K562 (cell line): ENCODE results near the gene TESK2. TPM values are rescaled to one million over a fixed set of nuclear protein-coding genes. Genes with fewer than 3 reads are reported as not detected.
"Not testable (repeated sequence)": the region's sequence is repeated elsewhere in the genome, so short reads cannot be mapped to it uniquely, and the experiment has no call there.

Experiments used
- ATAC-seq: fragments of 200-7000 bp; cut with Tn5 transposase; 3 replicates; pipeline ENCODE4 v1.9.1; 2020; ENCODE audit warnings: moderate library complexity
- BruUV-seq: library from RNA; stranded (reverse); fragments of 400-500 nt; replicated peaks from 2 replicates; lab custom pipeline; 2021; lab: Mats Ljungman, UMichigan
- CTCF ChIA-PET: fragments of 300-600 bp; formaldehyde crosslinking; extraction: SDS; loops from one replicate; lab custom pipeline; 2021; ENCODE audit warnings: low intra/inter-chr PET ratio; lab: Yijun Ruan, JAX
- POLR2A ChIA-PET: fragments of 300-600, 350-650 bp; sonication (Branson Sonifier 250); formaldehyde crosslinking; extraction: SDS; loops from one replicate; lab custom pipeline; 2021; ENCODE audit warnings: antibody characterized with exemption, inconsistent platforms; lab: Yijun Ruan, JAX
- DNase-seq, 4 experiments: peaks; one replicate each; pipeline versions ENCODE4 v3.0.0 to v3.0.0-alpha.2; 2011 to 2018; ENCODE audit warnings: low spot score in 3 of 4, mixed read lengths in 3 of 4; ENCODE audit errors: extremely low read depth in 1 of 4
- FAIRE-seq: peaks from 2 replicates; lab custom pipeline; 2011; peaks lifted over from hg19 to GRCh38; lab: Jason Lieb, UNC
- H2AFZ ChIP-seq: 2 replicates; pipeline ENCODE4 v1.6.0; 2011; ENCODE audit warnings: low read depth, low read length, control low read depth, inconsistent platforms
- H3K27ac ChIP-seq: fragments of 200-600 bp; 3 replicates; pipeline ENCODE4 v1.8.0; 2011; ENCODE audit warnings: low read depth, mild to moderate bottlenecking, control low read depth, inconsistent platforms, low read length, moderate library complexity, mixed read lengths; ENCODE audit errors: extremely low read depth
- H3K27me3 ChIP-seq, 2 experiments: fragments of 300-600 bp in 1 of 2; 2 replicates in 1 of 2; 3 replicates in 1 of 2; pipeline versions ENCODE4 v1.6.0 to v1.8.0; 2011; ENCODE audit warnings: inconsistent platforms in 2 of 2, low read length in 2 of 2, mild to moderate bottlenecking in 1 of 2, mixed read lengths in 1 of 2, moderate library complexity in 1 of 2; ENCODE audit not compliant: control insufficient read depth in 2 of 2, insufficient read depth in 2 of 2
- H3K36me3 ChIP-seq: fragments of 300-600 bp; 3 replicates; pipeline ENCODE4 v1.8.0; 2011; ENCODE audit warnings: mild to moderate bottlenecking, low read length, inconsistent platforms; ENCODE audit not compliant: control insufficient read depth, insufficient read depth
- H3K4me1 ChIP-seq, 2 experiments: fragments of 200-600 bp in 1 of 2; replicated peaks in 1 of 2; 2 replicates in 1 of 2; 3 replicates in 1 of 2; pipeline versions ENCODE4 v1.5.1 to v1.8.0; 2011; ENCODE audit warnings: inconsistent platforms in 2 of 2, low read length in 2 of 2, mild to moderate bottlenecking in 1 of 2, mixed read lengths in 1 of 2, moderate library complexity in 1 of 2; ENCODE audit not compliant: control insufficient read depth in 2 of 2, insufficient read depth in 2 of 2
- H3K4me2 ChIP-seq: 2 replicates; pipeline ENCODE4 v1.6.1; 2011; ENCODE audit warnings: low read length, control low read depth, inconsistent platforms, mixed read lengths; ENCODE audit not compliant: insufficient read depth
- H3K4me3 ChIP-seq: fragments of 200-600 bp; sonication (generic), shearing (Covaris generic); 2 replicates; pipeline ENCODE4 v1.5.1; 2016; ENCODE audit warnings: control low read depth, inconsistent platforms
- H3K79me2 ChIP-seq: fragments of 200-600 bp; 3 replicates; pipeline ENCODE4 v1.8.0; 2011; ENCODE audit warnings: low read length, inconsistent platforms; ENCODE audit not compliant: control insufficient read depth, insufficient read depth
- H3K9ac ChIP-seq, 2 experiments: 2 replicates each; pipeline versions ENCODE4 v1.6.0 to v1.6.1; 2011; ENCODE audit warnings: low read depth in 2 of 2, low read length in 2 of 2, control low read depth in 1 of 2, inconsistent platforms in 1 of 2, mild to moderate bottlenecking in 1 of 2, mixed read lengths in 1 of 2; ENCODE audit not compliant: insufficient read depth in 1 of 2
- H3K9me1 ChIP-seq: one replicate; pipeline ENCODE4 v1.6.0; 2011; ENCODE audit warnings: inconsistent platforms, mild to moderate bottlenecking, low read length, moderate library complexity; ENCODE audit not compliant: control insufficient read depth, insufficient read depth
- H3K9me3 ChIP-seq: replicated peaks from 2 replicates; pipeline ENCODE4 v1.5.1; 2011; ENCODE audit warnings: low read depth, low read length, inconsistent platforms; ENCODE audit not compliant: control insufficient read depth, insufficient read depth
- H4K20me1 ChIP-seq: replicated peaks from 2 replicates; pipeline ENCODE4 v1.6.1; 2011; ENCODE audit warnings: low read length, inconsistent platforms, mixed read lengths; ENCODE audit not compliant: control insufficient read depth, insufficient read depth
- AFF4 ChIP-seq: sonication (generic); formaldehyde crosslinking; IDR thresholded peaks from 2 replicates; pipeline ENCODE4 v1.8.0; 2023; ENCODE audit warnings: mild to moderate bottlenecking, missing genetic modification reagents
- ARID1B ChIP-seq: fragments of 450-650 bp; IDR thresholded peaks from 2 replicates; pipeline ENCODE4 v1.6.1; 2016; ENCODE audit warnings: antibody characterized with exemption, mild to moderate bottlenecking, inconsistent platforms
- CBFA2T2 ChIP-seq: fragments of 450-650 bp; conservative IDR thresholded peaks from 2 replicates; pipeline ENCODE4 v1.6.1; 2017; ENCODE audit warnings: mild to moderate bottlenecking
- CBFA2T3 ChIP-seq: fragments of 450-650 bp; IDR thresholded peaks from 2 replicates; pipeline ENCODE4 v1.6.1; 2017
- DPF2 ChIP-seq: fragments of 450-650 bp; IDR thresholded peaks from 2 replicates; pipeline ENCODE4 v1.6.1; 2016
- FOSL1 ChIP-seq: fragments of 200-800 bp; sonication (Bioruptor generic); conservative IDR thresholded peaks from 2 replicates; pipeline ENCODE4 v1.6.1; 2016; ENCODE audit warnings: missing genetic modification characterization, missing compliant biosample characterization
- HDAC1 ChIP-seq, 2 experiments: fragments of 450-650 bp; IDR thresholded peaks; 2 replicates each; pipeline ENCODE4 v1.6.1; 2016 to 2017; ENCODE audit warnings: inconsistent platforms in 1 of 2, mild to moderate bottlenecking in 1 of 2, moderate library complexity in 1 of 2
- HMBOX1 ChIP-seq: sonication (generic); IDR thresholded peaks from 2 replicates; pipeline ENCODE4 v1.6.1; 2016
- KDM1A ChIP-seq, 2 experiments: fragments of 450-650 bp; IDR thresholded peaks; 2 replicates each; pipeline ENCODE4 v1.6.1; 2016; ENCODE audit warnings: mild to moderate bottlenecking in 2 of 2
- MEIS2 ChIP-seq: fragments of 450-650 bp; IDR thresholded peaks from 2 replicates; pipeline ENCODE4 v1.6.1; 2014; ENCODE audit warnings: mild to moderate bottlenecking; ENCODE audit not compliant: partially characterized antibody
- NCOR1 ChIP-seq: fragments of 450-650 bp; IDR thresholded peaks from 2 replicates; pipeline ENCODE4 v1.6.1; 2016; ENCODE audit warnings: mild to moderate bottlenecking, moderate library complexity
- NFIC ChIP-seq: fragments of 450-650 bp; IDR thresholded peaks from 2 replicates; pipeline ENCODE4 v1.6.1; 2017; ENCODE audit warnings: mild to moderate bottlenecking, inconsistent platforms
- TAL1 ChIP-seq: fragments of 450-650 bp; IDR thresholded peaks from 2 replicates; pipeline ENCODE4 v1.6.1; 2016; ENCODE audit warnings: mild to moderate bottlenecking
- TCF3 ChIP-seq: sonication (generic); formaldehyde crosslinking; IDR thresholded peaks from 2 replicates; pipeline ENCODE4 v1.4.0; 2020; ENCODE audit warnings: mild to moderate bottlenecking, missing genetic modification reagents
- TEAD4 ChIP-seq, 2 experiments: sonication (generic) in 1 of 2; formaldehyde crosslinking in 1 of 2; IDR thresholded peaks; 2 replicates each; pipeline versions ENCODE4 v1.6.1 to v1.8.0; 2012 to 2022; ENCODE audit warnings: borderline replicate concordance in 1 of 2, inconsistent platforms in 1 of 2, low read length in 1 of 2, mild to moderate bottlenecking in 1 of 2, missing genetic modification reagents in 1 of 2
- WGBS: fragments of 100-300 bp; shearing (Covaris generic); methylation state at CpG from one replicate; pipeline ENCODE4 v1.1.6; 2016; ENCODE audit warnings: low coverage, mixed read lengths; ENCODE audit not compliant: insufficient coverage; ENCODE audit errors: missing lambda C conversion rate; 5-methylcytosine and 5-hydroxymethylcytosine counted together
- in situ Hi-C: fragments of 300-500 bp; cut with MboI; formaldehyde crosslinking; loops from 4 replicates; pipeline ENCODE4 v1.15.0; 2018; ENCODE audit warnings: inconsistent platforms, mixed read lengths
- intact Hi-C: fragments of 100-400 bp; cut with micrococcal nuclease; formaldehyde crosslinking; loops from 2 replicates; pipeline ENCODE4 v1.14.2; 2022
- polyA plus RNA-seq, 8 experiments: library from polyadenylated mRNA; depleted of rRNA in 4 of 8; stranded (reverse) in 5 of 8; unstranded in 3 of 8; fragments of >200 nt; fragmentation: Nextera tagmentation in 2 of 8; fragmentation: Illumina TruSeq in 1 of 8; extraction: Ambion mirVana in 2 of 8; extraction: Trizol in 1 of 8; gene quantifications; 2 replicates each; pipeline versions ENCODE4 v1.2.1 to v1.2.3, GENCODE V29; 2011 to 2014; ENCODE audit warnings: inconsistent platforms in 1 of 8, missing spikeins in 1 of 8
- total RNA-seq, 7 experiments: library from RNA; depleted of rRNA in 6 of 7; stranded (reverse); fragments of >200 nt in 6 of 7; fragmentation: Illumina TruSeq in 2 of 7; extraction: Trizol in 2 of 7; gene quantifications; 2 replicates each; pipeline versions ENCODE4 v1.2.1 to v1.2.3, GENCODE V29; 2011 to 2021; ENCODE audit warnings: low replicate concordance in 1 of 7

TESK2 gene
- total and polyA plus RNA-seq, 9 of the 15 experiments (the other 6 are each of a cell fraction or from before 2014, with no cell fraction given) = 1.6 to 5.3 (median 3.7) TPM

GRCh38 chr1:45523516-45523915, 32.6 kb upstream of the TESK2 start:
- H3K9ac ChIP-seq; H3K27me3 ChIP-seq; H3K9me3 ChIP-seq; BruUV-seq; in situ Hi-C loops; DNase-seq; intact Hi-C loops; CTCF ChIA-PET; H3K9me1 ChIP-seq; H3K4me3 ChIP-seq; TF ChIP-seq TEAD4 (CRISPR knock-in tag; IDR thresholded peaks at IDR 0.05; ENCODE audit: borderline replicate concordance): not testable (repeated sequence)
- H4K20me1 ChIP-seq = peaks cover 21% of the 10 kb centered on the region
- H2AFZ ChIP-seq = peak overlapping the region; percentile 94
- H3K4me1 ChIP-seq = peaks cover 25 to 29% of the 10 kb centered on the region in 2 experiments
- peak; percentile 81 for FAIRE-seq
- H3K36me3 ChIP-seq = peaks cover 13% of the 10 kb centered on the region
- POLR2A ChIA-PET = interaction anchor here (0.7 to 6.4 kb wide), 6 partner anchors 11 to 59 kb away, joined by 3 to 142 read pairs (median 85); partner anchors contain the start of genes AKR1A1, CCDC163, MMACHC and NASP
- H3K79me2 ChIP-seq = peaks cover 36% of the 10 kb centered on the region
- TF ChIP-seq FOSL1 (tag) (peak; percentile 64), HMBOX1 (peak; percentile 89), MEIS2 (peak; percentile 42), TCF3 (CRISPR knock-in tag) (peak; percentile 53), DPF2 (peak; percentile 12; the same call in 1 of the 2 replicates), TAL1 (peak; percentile 34), CBFA2T3 (peak; percentile 77), NFIC (0 out of 2 replicates have a peak, but pooled peaks have one; percentile 3), NCOR1 (peak; percentile 44; the same call in 1 of the 2 replicates), CBFA2T2 (peak; percentile 49), TEAD4 (IDR thresholded peaks at IDR 0.05; ENCODE audit: low read length) (peak; percentile 16; the same call in 1 of the 2 replicates), HDAC1 (IDR thresholded peaks at IDR 0.05) (peak in 1 of 2 experiments; percentile 66; a peak in 2 of 4 replicates), AFF4 (0 out of 2 replicates have a peak, but pooled peaks have one; percentile 26), KDM1A (IDR thresholded peaks at IDR 0.05) (peak; percentile 90 to 91), ARID1B (peak; percentile 47; the same call in 1 of the 2 replicates)
- TF ChIP-seq, all 486 proteins: peak for 15; not testable (repeated sequence) for 471
- H3K4me2 ChIP-seq, H3K27ac ChIP-seq, ATAC-seq: not testable (repeated sequence)
- WGBS = 6% methylated on average over 2 of the region's 2 CpGs
